GM12878 (cell line): Measurements from ENCODE around the gene C16orf92. TPM values are rescaled to one million over a fixed set of nuclear protein-coding genes. Genes with fewer than 3 reads are reported as not detected.

Experiments used
- ATAC-seq: fragments of 200-7000 bp; cut with Tn5 transposase; 3 replicates; pipeline ENCODE4 v1.9.1; 2020; ENCODE audit warnings: mild to moderate bottlenecking, moderate library complexity
- BruUV-seq: library from RNA; stranded (reverse); fragments of 400-500 nt; replicated peaks from 2 replicates; lab custom pipeline; 2021; lab: Mats Ljungman, UMichigan
- CTCF ChIA-PET: fragments of 300-600 bp; sonication (Branson Sonifier 250); formaldehyde crosslinking; extraction: SDS; loops from one replicate; lab custom pipeline; 2021; ENCODE audit warnings: inconsistent platforms; lab: Yijun Ruan, JAX
- POLR2A ChIA-PET: fragments of 350-600 bp; formaldehyde crosslinking; extraction: SDS; loops from one replicate; lab custom pipeline; 2021; ENCODE audit warnings: inconsistent platforms; lab: Charles Lee
- RAD21 ChIA-PET: fragments of 300-600 bp; sonication (Branson Sonifier 250); formaldehyde crosslinking; loops from one replicate; lab custom pipeline; 2023; ENCODE audit warnings: antibody characterized with exemption; ENCODE audit not compliant: unreplicated experiment; lab: Charles Lee
- SMC1A ChIA-PET: fragments of 300-600 bp; sonication (Branson Sonifier 250); formaldehyde crosslinking; loops from one replicate; lab custom pipeline; 2023; ENCODE audit not compliant: unreplicated experiment, uncharacterized antibody; lab: Charles Lee
- DNase-seq: peaks from one replicate; pipeline ENCODE4 v3.0.0-alpha.2; 2011; ENCODE audit warnings: low read depth, low spot score
- FAIRE-seq: peaks from 3 replicates; lab custom pipeline; 2011; peaks lifted over from hg19 to GRCh38; lab: Jason Lieb, UNC
- H2AFZ ChIP-seq: 2 replicates; pipeline ENCODE4 v1.6.0; 2011; ENCODE audit warnings: low read depth, low read length, control low read depth; ENCODE audit not compliant: control insufficient read depth
- H3K27ac ChIP-seq: 2 replicates; pipeline ENCODE4 v1.5.1; 2011; ENCODE audit warnings: control low read depth; ENCODE audit not compliant: control insufficient read depth, insufficient read depth
- H3K27me3 ChIP-seq, 2 experiments: replicated peaks in 1 of 2; 2 replicates each; pipeline versions ENCODE4 v1.6.0 to v1.6.1; 2011; ENCODE audit warnings: low read length in 1 of 2; ENCODE audit not compliant: control insufficient read depth in 2 of 2, insufficient read depth in 2 of 2
- H3K36me3 ChIP-seq, 2 experiments: 2 replicates each; pipeline ENCODE4 v1.5.1; 2011; ENCODE audit warnings: low read length in 1 of 2; ENCODE audit not compliant: control insufficient read depth in 2 of 2, insufficient read depth in 2 of 2
- H3K4me1 ChIP-seq: 2 replicates; pipeline ENCODE4 v1.6.1; 2011; ENCODE audit warnings: mild to moderate bottlenecking, low read length, moderate library complexity, mixed read lengths; ENCODE audit not compliant: control insufficient read depth, insufficient read depth
- H3K4me2 ChIP-seq: 2 replicates; pipeline ENCODE4 v1.6.0; 2011; ENCODE audit warnings: control low read depth; ENCODE audit not compliant: control insufficient read depth, insufficient read depth
- H3K4me3 ChIP-seq: fragments of 200-600 bp; sonication (generic); 2 replicates; pipeline ENCODE4 v1.5.1; 2016
- H3K79me2 ChIP-seq: 2 replicates; pipeline ENCODE4 v1.6.0; 2011; ENCODE audit warnings: low read length; ENCODE audit not compliant: control insufficient read depth, insufficient read depth
- H3K9ac ChIP-seq: 2 replicates; pipeline ENCODE4 v1.8.0; 2011; ENCODE audit warnings: low read length, control low read depth, mixed read lengths; ENCODE audit not compliant: control insufficient read depth, insufficient read depth
- H3K9me3 ChIP-seq: replicated peaks from 3 replicates; pipeline ENCODE4 v1.5.1; 2011; ENCODE audit warnings: mild to moderate bottlenecking, low read length; ENCODE audit not compliant: control insufficient read depth, insufficient read depth
- H4K20me1 ChIP-seq: 2 replicates; pipeline ENCODE4 v1.6.0; 2011; ENCODE audit not compliant: control insufficient read depth, insufficient read depth
- BCL3 ChIP-seq: IDR thresholded peaks from 2 replicates; pipeline ENCODE4 v1.6.1; 2011; ENCODE audit warnings: borderline replicate concordance, low read depth, mild to moderate bottlenecking, moderate library complexity, low read length; ENCODE audit not compliant: insufficient read depth, poor library complexity, severe bottlenecking
- CBX3 ChIP-seq: fragments of 200-600 bp; sonication (generic); IDR thresholded peaks from 2 replicates; pipeline ENCODE4 v1.6.1; 2016; ENCODE audit warnings: low read depth, borderline replicate concordance
- E2F4 ChIP-seq: IDR thresholded peaks from 2 replicates; pipeline ENCODE4 v1.6.1; 2012; ENCODE audit warnings: low read depth, low read length, improper control_type of control experiment
- HDAC6 ChIP-seq: fragments of 200-600 bp; sonication (generic); IDR thresholded peaks from one replicate; pipeline ENCODE4 v1.8.0; 2017; ENCODE audit warnings: antibody characterized with exemption; ENCODE audit not compliant: unreplicated experiment
- HSF1 ChIP-seq: fragments of 150-350 bp; IDR thresholded peaks from 2 replicates; pipeline ENCODE4 v1.6.1; 2014; ENCODE audit warnings: mild to moderate bottlenecking, low read depth, low read length
- NBN ChIP-seq: fragments of 450-650 bp; IDR thresholded peaks from 2 replicates; pipeline ENCODE4 v1.6.1; 2016
- NR2C2 ChIP-seq: IDR thresholded peaks from 2 replicates; pipeline ENCODE4 v1.6.1; 2011; ENCODE audit warnings: borderline replicate concordance, low read depth; ENCODE audit not compliant: control insufficient read depth, insufficient read length
- NRF1 ChIP-seq: conservative IDR thresholded peaks from 2 replicates; pipeline ENCODE4 v1.6.1; 2011; ENCODE audit warnings: mild to moderate bottlenecking, low read depth, low read length, improper control_type of control experiment
- PAX5 ChIP-seq: IDR thresholded peaks from 2 replicates; pipeline ENCODE4 v1.6.1; 2011; ENCODE audit warnings: low read depth, low read length, borderline replicate concordance
- RUNX3 ChIP-seq: IDR thresholded peaks from 2 replicates; pipeline ENCODE4 v1.6.1; 2012; ENCODE audit warnings: low read length, inconsistent platforms
- TBL1XR1 ChIP-seq: IDR thresholded peaks from 2 replicates; pipeline ENCODE4 v1.6.1; 2012; ENCODE audit warnings: low read depth, low read length, improper control_type of control experiment
- WGBS: methylation state at CpG from one replicate; pipeline ENCODE4 v1.1.6; 2016; ENCODE audit warnings: low lambda C conversion rate; ENCODE audit not compliant: insufficient replicate concordance, insufficient coverage; ENCODE audit errors: missing lambda C conversion rate; 5-methylcytosine and 5-hydroxymethylcytosine counted together
- in situ Hi-C: fragments of 300-500 bp; cut with MboI; formaldehyde crosslinking; loops from 9 replicates; pipeline ENCODE4 v1.14.3; 2018; ENCODE audit warnings: mixed read lengths
- intact Hi-C: fragments of 100-400 bp; cut with micrococcal nuclease; formaldehyde crosslinking; loops from one replicate; pipeline ENCODE4 v1.14.2; 2022; ENCODE audit not compliant: unreplicated experiment
- polyA plus RNA-seq, 11 experiments: library from polyadenylated mRNA; depleted of rRNA in 4 of 11; unstranded in 6 of 11; stranded (reverse) in 5 of 11; fragments of >200 nt; fragmentation: Nextera tagmentation in 4 of 11; fragmentation: Illumina TruSeq in 1 of 11; extraction: Ambion mirVana in 4 of 11; extraction: Trizol in 1 of 11; gene quantifications; 1 replicate in 1 of 11; 2 replicates in 10 of 11; pipeline versions ENCODE4 v1.2.1 to v1.2.3, GENCODE V29; 2011 to 2016; ENCODE audit warnings: inconsistent platforms in 2 of 11, missing spikeins in 2 of 11, low read depth in 1 of 11
- total RNA-seq, 4 experiments: library from RNA; depleted of rRNA in 3 of 4; stranded (reverse); fragments of >200 nt in 3 of 4; fragmentation: Illumina TruSeq in 1 of 4; extraction: Trizol in 1 of 4; gene quantifications; 2 replicates each; pipeline versions ENCODE4 v1.2.1 to v1.2.3, GENCODE V29; 2013 to 2021

C16orf92 gene
- total and polyA plus RNA-seq, 10 of the 15 experiments (the other 5 are each of a cell fraction or from before 2014, with no cell fraction given): not detected

- RAD21 ChIA-PET: no interaction called here
Measured at GRCh38 chr16:30060836-30061554, 38.0 kb downstream of the C16orf92 start.

More at GRCh38 chr16:30060836-30061554, 38.0 kb downstream of the C16orf92 start:
- no peak for DNase-seq
- no peaks in the 10 kb centered on the region for H3K9me3 ChIP-seq
- ChIA-PET SMC1A (no interaction called here), POLR2A (interaction anchor here (0.6 to 0.7 kb wide), 4 partner anchors 68 to 1133 kb away, joined by 3 to 8 read pairs (median 4); no protein-coding TSS in a partner anchor), CTCF (interaction anchor here (0.7 to 8.5 kb wide), 2 partner anchors 28 to 31 kb away, joined by 3 to 77 read pairs; partner anchors contain the start of gene TBX6)
- ATAC-seq: no peak
- no peak overlapping the region for H3K4me2 ChIP-seq
- H3K27ac ChIP-seq: no peak overlapping the region
- 57% methylated on average over 2 of the region's 2 CpGs for WGBS
- intact Hi-C loops (no loop called here), in situ Hi-C loops (no loop called here)
- FAIRE-seq: no peak
- no peak overlapping the region for H3K4me3 ChIP-seq
- H3K27me3 ChIP-seq: no peaks in the 10 kb centered on the region
- H3K9ac ChIP-seq: no peak overlapping the region
- H4K20me1 ChIP-seq: no peaks in the 10 kb centered on the region
- H2AFZ ChIP-seq: no peak overlapping the region
- BruUV-seq: no TSS peak
- peaks cover 8% of the 10 kb centered on the region for H3K4me1 ChIP-seq
- no peaks in the 10 kb centered on the region for H3K36me3 ChIP-seq
- peaks cover 26% of the 10 kb centered on the region for H3K79me2 ChIP-seq
- TF ChIP-seq RUNX3 (no peak), BCL3 (no peak), HSF1 (no peak), HDAC6 (no peak), CBX3 (no peak), PAX5 (no peak), NR2C2 (no peak), NRF1 (no peak), NBN (no peak), E2F4 (no peak), TBL1XR1 (no peak)
